Heart left ventricle (tissue), 13 donors: ENCODE measurements around the gene FAM20C.

Experiments
- POLR2A ChIP-seq, 2 donors: fragments of 450-650 bp; IDR thresholded peaks; one replicate each; pipeline ENCODE4 v1.6.1; 2017; ENCODE audit warnings: antibody characterized with exemption in 2 of 2, mild to moderate bottlenecking in 2 of 2, moderate library complexity in 2 of 2
- TF ChIP-seq, protein P1 (sequence below), 12 donors: fragments of 200-600 bp; sonication (generic) in 4 of 12; IDR thresholded peaks; one replicate each; pipeline versions ENCODE4 v1.5.0 to v1.8.0; 2018 to 2022; ENCODE audit warnings: antibody characterized with exemption in 12 of 12, mild to moderate bottlenecking in 5 of 12
- donor health status: ischemic (EF 13 %, LVEDD 7.1; RV severe dilation, severe dysfunction).
- donor health status: DM: no; HTN: yes; CAD: no.
- donor health status: DM: no; HTN: no; CAD: no.
- donor health status: ischemic (EF 25% LVEDD 6.9; RV normal size, moderate dysfunction).
- donor health status: ischemic (EF 25% LVEDD 5.7; RV mildly dilated, moderate dysfunction).
- donor health status: ischemic (EF 35%, LVEDD 5.7; RV mildly dilated, moderate dysfunction).
- donor health status: nonischemic (EF 11% LVEDD 7.7; RV severe dilation, severe dysfunction).
- donor health status: DM: yes; HTN: yes; CAD: no.
- donor health status: PGD.
- donor health status: ischemic (EF 29% LVEDD 5.4; RV normal size, mild dysfunction).
- donor health status: nonischemic (EF 23%, LVEDD 6.1; RV moderate dilation, normal function).

DNA sequence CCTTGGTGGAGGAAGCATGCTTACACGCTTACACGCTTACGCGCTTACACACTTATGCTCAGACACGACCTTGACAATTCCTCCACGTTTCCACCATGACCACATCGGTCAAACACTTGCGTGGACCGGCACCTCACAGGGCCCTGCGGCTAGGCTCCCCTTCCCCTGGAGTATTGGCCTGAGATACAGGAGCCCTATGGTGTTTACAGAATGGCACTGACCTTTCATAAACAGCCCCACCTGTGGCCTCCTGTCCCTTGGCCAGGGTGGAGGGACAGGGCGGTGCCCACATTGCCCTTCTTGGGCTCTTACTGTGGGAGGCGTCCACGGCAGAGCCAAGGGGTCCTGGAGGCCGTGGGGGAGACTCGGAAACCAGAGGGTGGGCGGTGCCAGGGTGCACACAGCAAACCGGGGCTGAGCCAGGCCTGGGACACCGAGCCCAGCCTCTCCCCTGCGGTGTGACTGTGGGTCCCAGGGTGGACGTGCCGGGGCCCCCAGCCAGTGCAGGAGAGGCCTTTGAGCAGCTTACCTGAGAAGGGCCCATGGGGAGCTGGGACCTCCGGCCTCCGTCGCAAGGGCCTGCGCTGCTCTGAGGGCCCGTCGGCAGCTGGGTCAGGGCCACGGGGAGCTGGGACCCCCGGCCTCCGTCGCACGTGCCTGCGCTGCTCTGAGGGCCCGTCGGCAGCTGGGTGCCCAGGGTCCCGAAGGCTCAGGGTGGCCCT is 53.4 kb downstream of the FAM20C start:
- TF ChIP-seq, protein P1, sequence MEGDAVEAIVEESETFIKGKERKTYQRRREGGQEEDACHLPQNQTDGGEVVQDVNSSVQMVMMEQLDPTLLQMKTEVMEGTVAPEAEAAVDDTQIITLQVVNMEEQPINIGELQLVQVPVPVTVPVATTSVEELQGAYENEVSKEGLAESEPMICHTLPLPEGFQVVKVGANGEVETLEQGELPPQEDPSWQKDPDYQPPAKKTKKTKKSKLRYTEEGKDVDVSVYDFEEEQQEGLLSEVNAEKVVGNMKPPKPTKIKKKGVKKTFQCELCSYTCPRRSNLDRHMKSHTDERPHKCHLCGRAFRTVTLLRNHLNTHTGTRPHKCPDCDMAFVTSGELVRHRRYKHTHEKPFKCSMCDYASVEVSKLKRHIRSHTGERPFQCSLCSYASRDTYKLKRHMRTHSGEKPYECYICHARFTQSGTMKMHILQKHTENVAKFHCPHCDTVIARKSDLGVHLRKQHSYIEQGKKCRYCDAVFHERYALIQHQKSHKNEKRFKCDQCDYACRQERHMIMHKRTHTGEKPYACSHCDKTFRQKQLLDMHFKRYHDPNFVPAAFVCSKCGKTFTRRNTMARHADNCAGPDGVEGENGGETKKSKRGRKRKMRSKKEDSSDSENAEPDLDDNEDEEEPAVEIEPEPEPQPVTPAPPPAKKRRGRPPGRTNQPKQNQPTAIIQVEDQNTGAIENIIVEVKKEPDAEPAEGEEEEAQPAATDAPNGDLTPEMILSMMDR (IDR thresholded peaks at IDR 0.05), result no peak
- no peak for TF ChIP-seq POLR2A (IDR thresholded peaks at IDR 0.05)
